SK-N-SH treated with all-trans-retinoic acid at 6 μM for 48 hours (cell line): Measurements from ENCODE around the gene PTPN22.

ENCODE experiments used
- ATAC-seq: fragments of 200-7000 bp; cut with Tn5 transposase; 3 replicates; pipeline ENCODE4 v1.9.1; 2020; ENCODE audit warnings: mild to moderate bottlenecking, moderate library complexity
- ARNTL ChIP-seq: fragments of 450-650 bp; formaldehyde crosslinking; IDR thresholded peaks from 2 replicates; pipeline ENCODE4 v1.5.0; 2020; ENCODE audit warnings: low read depth, mild to moderate bottlenecking, moderate library complexity, borderline replicate concordance
- BACH2 ChIP-seq: fragments of 250-450 bp; sonication (Bioruptor Pico); IDR thresholded peaks from 2 replicates; pipeline ENCODE4 v1.9.0; 2021; ENCODE audit warnings: mild to moderate bottlenecking, borderline replicate concordance
- CREB5 ChIP-seq: fragments of 250-450 bp; sonication (Bioruptor Pico); IDR thresholded peaks from 2 replicates; pipeline ENCODE4 v1.5.1; 2020; ENCODE audit warnings: low read depth, mild to moderate bottlenecking, moderate library complexity
- CSDC2 ChIP-seq: fragments of 250-450 bp; sonication (Bioruptor Pico); IDR thresholded peaks from 2 replicates; pipeline ENCODE4 v1.5.0; 2020; ENCODE audit warnings: mild to moderate bottlenecking, moderate library complexity
- CSRNP3 ChIP-seq: fragments of 250-450 bp; sonication (Bioruptor Pico); IDR thresholded peaks from 2 replicates; pipeline ENCODE4 v1.5.1; 2021; ENCODE audit warnings: mild to moderate bottlenecking, moderate library complexity
- ESRRG ChIP-seq: fragments of 250-450 bp; sonication (Bioruptor Pico); IDR thresholded peaks from 2 replicates; pipeline ENCODE4 v1.6.1; 2021; ENCODE audit warnings: mild to moderate bottlenecking
- GLIS3 ChIP-seq: fragments of 250-450 bp; sonication (Bioruptor Pico); IDR thresholded peaks from 2 replicates; pipeline ENCODE4 v1.5.0; 2020; ENCODE audit warnings: mild to moderate bottlenecking, moderate library complexity
- ISL1 ChIP-seq: fragments of 250-450 bp; sonication (Bioruptor Pico); IDR thresholded peaks from 2 replicates; pipeline ENCODE4 v2.1.2; 2022; ENCODE audit warnings: mild to moderate bottlenecking, moderate library complexity
- PATZ1 ChIP-seq: fragments of 250-450 bp; sonication (Bioruptor Pico); IDR thresholded peaks from 2 replicates; pipeline ENCODE4 v1.8.0; 2020; ENCODE audit warnings: mild to moderate bottlenecking, moderate library complexity, borderline replicate concordance
- POU6F1 ChIP-seq: fragments of 250-450 bp; sonication (Bioruptor Pico); IDR thresholded peaks from 2 replicates; pipeline ENCODE4 v1.8.0; 2021; ENCODE audit warnings: low read depth, mild to moderate bottlenecking, moderate library complexity, borderline replicate concordance
- PPARA ChIP-seq: fragments of 250-450 bp; sonication (Bioruptor Pico); IDR thresholded peaks from 2 replicates; pipeline ENCODE4 v1.5.0; 2020; ENCODE audit warnings: mild to moderate bottlenecking, borderline replicate concordance
- RARB ChIP-seq: fragments of 250-450 bp; sonication (Bioruptor Pico); IDR thresholded peaks from 2 replicates; pipeline ENCODE4 v1.8.0; 2021; ENCODE audit warnings: mild to moderate bottlenecking, moderate library complexity
- TCF4 ChIP-seq: fragments of 250-450 bp; sonication (Bioruptor Pico); IDR thresholded peaks from 2 replicates; pipeline ENCODE4 v1.8.0; 2021; ENCODE audit warnings: mild to moderate bottlenecking, moderate library complexity, borderline replicate concordance
- TOX ChIP-seq: fragments of 250-450 bp; sonication (Bioruptor Pico); IDR thresholded peaks from 2 replicates; pipeline ENCODE4 v1.8.0; 2021; ENCODE audit warnings: mild to moderate bottlenecking, moderate library complexity, borderline replicate concordance
- TSHZ2 ChIP-seq: fragments of 250-450 bp; sonication (Bioruptor Pico); IDR thresholded peaks from 2 replicates; pipeline ENCODE4 v1.5.0; 2020; ENCODE audit warnings: mild to moderate bottlenecking, moderate library complexity
- ZC3H10 ChIP-seq: fragments of 250-450 bp; sonication (Bioruptor Pico); IDR thresholded peaks from 2 replicates; pipeline ENCODE4 v1.5.1; 2021; ENCODE audit warnings: mild to moderate bottlenecking, moderate library complexity
- ZFP3 ChIP-seq: fragments of 250-450 bp; sonication (Bioruptor Pico); IDR thresholded peaks from 2 replicates; pipeline ENCODE4 v1.5.0; 2020; ENCODE audit warnings: mild to moderate bottlenecking, moderate library complexity
- ZFP30 ChIP-seq: fragments of 450-650 bp; formaldehyde crosslinking; IDR thresholded peaks from 2 replicates; pipeline ENCODE4 v1.5.0; 2022; ENCODE audit warnings: mild to moderate bottlenecking, moderate library complexity
- ZNF70 ChIP-seq: fragments of 450-650 bp; formaldehyde crosslinking; IDR thresholded peaks from 2 replicates; pipeline ENCODE4 v1.5.0; 2020; ENCODE audit warnings: mild to moderate bottlenecking, moderate library complexity
- ZNF8 ChIP-seq: fragments of 450-650 bp; formaldehyde crosslinking; IDR thresholded peaks from 2 replicates; pipeline ENCODE4 v1.5.0; 2020; ENCODE audit warnings: mild to moderate bottlenecking, moderate library complexity

The PTPN22 gene

GRCh38 chr1:113879739-113880038 lies 8.2 kb upstream of the PTPN22 start:
- TF ChIP-seq PATZ1 (CRISPR knock-in tag) (no peak), ZFP30 (CRISPR knock-in tag) (no peak)
- TF ChIP-seq, all 23 proteins: peak for 0
- ATAC-seq = no peak

GRCh38 chr1:113876176-113876575 lies 4.7 kb upstream of the PTPN22 start:
- no peak for ATAC-seq
- TF ChIP-seq CSDC2 (CRISPR knock-in tag) (no peak), CREB5 (no peak), ZNF70 (no peak), ISL1 (CRISPR knock-in tag) (no peak), PATZ1 (CRISPR knock-in tag) (no peak), PPARA (CRISPR knock-in tag) (no peak), RARB (CRISPR knock-in tag) (no peak), POU6F1 (CRISPR knock-in tag) (no peak), TOX (CRISPR knock-in tag) (no peak), ARNTL (CRISPR knock-in tag) (no peak), ZFP30 (CRISPR knock-in tag) (no peak), ZC3H10 (CRISPR knock-in tag) (no peak), CSRNP3 (no peak), ZFP3 (CRISPR knock-in tag) (no peak), GLIS3 (CRISPR knock-in tag) (no peak), TSHZ2 (CRISPR knock-in tag) (no peak), BACH2 (no peak)

GRCh38 chr1:113875714-113876113 lies 4.2 kb upstream of the PTPN22 start:
- ATAC-seq = no peak
- no peak for TF ChIP-seq RARB (CRISPR knock-in tag)
- no peak for TF ChIP-seq BACH2
- TF ChIP-seq ESRRG = no peak
- TF ChIP-seq TCF4 (CRISPR knock-in tag) = no peak
- TF ChIP-seq ZNF70 = no peak
- no peak for TF ChIP-seq GLIS3 (CRISPR knock-in tag)
- no peak for TF ChIP-seq TSHZ2 (CRISPR knock-in tag)
- TF ChIP-seq ZNF8 (CRISPR knock-in tag) = no peak
- TF ChIP-seq ZC3H10 (CRISPR knock-in tag) = no peak
- no peak for TF ChIP-seq ZFP30 (CRISPR knock-in tag)
- TF ChIP-seq PATZ1 (CRISPR knock-in tag) = no peak
- TF ChIP-seq ARNTL (CRISPR knock-in tag) = no peak
- TF ChIP-seq PPARA (CRISPR knock-in tag) = no peak
- no peak for TF ChIP-seq ZFP3 (CRISPR knock-in tag)
